Posterior vena cava (tissue), 2 donors: Measurements from ENCODE around the gene TPX2. TPM values are rescaled to one million over a fixed set of nuclear protein-coding genes. Genes with fewer than 3 reads are reported as not detected.

Source experiments
- DNase-seq: peaks from one replicate; pipeline ENCODE4 v3.0.0-alpha.2; 2020; ENCODE audit warnings: low spot score
- intact Hi-C, 2 donors: fragments of 100-400 bp; cut with DNase I; formaldehyde crosslinking; loops; one replicate each; pipeline versions ENCODE4 v1.14.1 to v1.14.2; 2022 to 2023
- long read RNA-seq, 2 donors: library from polyadenylated mRNA; unstranded; transcript quantifications; one replicate each; pipeline ENCODE4 v2.0.0, GENCODE V29; 2020 to 2021
- total RNA-seq, 2 donors: library from RNA; stranded (reverse); fragmentation: NEBNext Ultra II Directional; extraction: Animal tissue kit (Norgen Biotek cat#: 25700); gene quantifications; one replicate each; pipeline ENCODE4 v1.2.1, GENCODE V29; 2021
- donor health status: DM: yes; HTN: yes; CAD: no.
- donor health status: DM: yes; HTN: yes; CAD: no.

Gene TPX2
- under 1 TPM; 0.76 to 0.88 TPM for total RNA-seq
- long read RNA-seq, donor 1 = 0 reads
- long read RNA-seq, donor 2 = 0 reads

- peak; percentile 98 for DNase-seq
- intact Hi-C loops = no loop called here
Observed at GRCh38 chr20:31738729-31739549, at the start of gene TPX2. Gene TPX2 (plus strand): TSS chr20:31739290. CDS start chr20:31757477, 18,187 bp downstream.

GRCh38 chr20:31690124-31690666 lies 48.9 kb upstream of the TPX2 start:
- intact Hi-C loops = no loop called here
- peak; percentile 1 for DNase-seq

DNA sequence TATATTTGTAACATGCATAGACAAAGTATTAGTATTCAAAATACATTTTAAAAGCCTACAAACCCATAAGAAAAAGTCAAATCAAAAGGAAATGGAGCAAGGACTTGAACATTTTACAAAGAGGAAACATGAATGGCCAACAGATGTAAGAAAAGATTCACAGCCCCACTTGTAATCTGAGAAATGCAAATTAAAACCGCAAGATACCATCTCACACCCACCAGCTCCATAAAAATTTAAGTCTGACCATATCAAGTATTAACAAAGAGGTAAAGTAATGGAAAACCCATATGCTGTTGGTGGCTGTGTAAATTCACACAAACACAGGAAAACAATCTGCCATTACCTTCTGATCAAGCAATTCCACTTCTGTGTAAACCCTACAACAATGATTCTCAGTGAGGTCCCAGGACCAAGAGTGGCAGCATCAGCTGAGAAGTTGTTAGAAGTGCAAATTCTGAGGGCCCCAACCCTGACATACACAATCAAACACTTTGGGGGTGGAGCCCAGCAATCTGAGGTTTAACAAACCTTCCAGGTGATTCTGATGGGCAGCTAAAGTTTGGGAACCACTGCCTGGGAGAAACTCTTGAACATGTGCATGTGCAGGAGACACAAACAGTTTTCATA lies 47.3 kb upstream of the TPX2 start:
- intact Hi-C loops = no loop called here
- no peak for DNase-seq

DNA sequence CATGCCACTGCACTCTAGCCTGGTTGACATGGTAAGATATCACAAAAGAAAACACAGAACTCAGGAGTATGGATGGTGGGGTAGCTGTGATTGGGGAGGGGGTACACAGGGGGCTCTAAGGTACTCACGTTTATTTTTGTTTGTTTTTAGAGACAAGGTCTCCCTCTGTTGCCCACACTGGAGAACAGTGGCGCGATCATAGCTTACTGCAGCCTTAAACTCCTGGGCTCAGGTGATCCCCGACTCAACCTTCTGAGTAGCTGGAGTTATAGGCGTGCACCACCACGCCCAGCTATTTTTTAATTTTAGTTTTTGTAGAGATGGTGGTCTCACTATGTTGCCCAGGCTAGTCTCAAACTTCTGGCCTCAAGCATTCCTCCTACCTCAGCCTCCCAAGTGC lies 45.7 kb upstream of the TPX2 start:
- intact Hi-C loops = no loop called here
- DNase-seq = no peak

DNA sequence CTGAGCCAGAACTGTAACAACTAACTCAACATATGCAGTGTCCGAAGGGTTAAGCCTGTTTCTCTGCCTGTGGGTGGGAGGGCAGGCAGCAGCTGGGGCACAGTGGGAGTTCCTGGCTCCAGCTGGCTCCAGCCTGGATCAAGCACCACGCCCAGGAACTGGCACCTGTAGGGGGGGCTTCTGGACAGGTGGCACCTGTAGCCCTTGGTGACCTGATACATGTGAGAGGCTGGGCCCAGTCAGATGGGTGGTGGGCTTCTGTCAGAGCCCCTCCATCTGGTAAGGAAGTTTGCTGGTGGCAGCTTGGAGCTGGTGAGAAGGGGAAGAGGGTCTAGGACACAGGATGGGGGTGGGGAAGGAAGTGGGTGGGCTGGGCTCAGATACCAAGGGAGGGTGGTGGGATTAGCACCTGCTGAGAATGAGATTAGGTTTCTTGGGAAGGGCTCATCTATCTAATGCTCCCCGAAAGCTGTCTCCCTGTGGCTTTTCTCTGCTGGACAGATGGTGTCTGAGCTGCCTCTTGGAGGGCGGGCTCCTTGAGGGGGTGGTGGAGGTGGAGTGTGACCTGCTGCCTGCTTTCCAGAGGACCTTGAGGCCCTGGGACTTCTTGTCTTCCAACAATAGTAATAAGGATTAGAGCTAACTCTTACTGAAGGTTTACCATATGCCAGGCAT lies 45.0 kb upstream of the TPX2 start:
- DNase-seq = no peak
- intact Hi-C loops = no loop called here

DNA sequence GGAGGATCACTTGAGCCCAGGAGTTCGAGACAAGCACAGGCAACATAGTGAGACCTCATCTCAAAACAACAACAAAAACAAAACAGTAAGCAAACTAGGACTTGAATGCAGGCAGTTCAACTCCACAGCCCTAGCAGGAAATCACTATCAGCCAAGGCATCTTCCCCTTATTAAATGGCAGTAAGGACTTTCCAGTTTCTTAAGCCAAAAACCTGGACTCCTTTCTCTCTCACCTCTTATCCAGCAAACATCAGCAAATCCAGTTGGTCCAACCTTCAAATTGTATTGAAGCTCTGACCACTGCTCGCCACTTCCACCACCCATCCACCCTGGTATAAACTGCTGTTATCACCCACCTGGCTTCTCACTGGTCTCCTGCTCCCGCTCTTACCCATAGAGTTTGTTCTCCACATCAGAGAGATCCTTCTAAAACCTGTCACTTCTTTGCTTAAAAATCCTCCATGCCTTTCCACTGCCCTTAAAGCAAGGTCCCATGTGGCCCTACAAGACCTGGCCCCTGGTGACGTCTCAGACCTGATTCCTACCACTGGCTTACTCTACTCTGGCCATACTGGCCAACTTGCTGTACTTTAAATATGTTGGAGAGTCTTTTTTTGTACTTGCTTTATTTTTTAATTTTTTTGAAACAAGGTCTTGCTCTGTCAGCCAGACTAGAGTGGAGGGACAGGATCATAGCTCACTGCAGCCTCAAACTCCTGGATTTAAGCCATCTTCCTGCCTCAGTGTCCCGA lies 44.1 kb upstream of the TPX2 start:
- intact Hi-C loops = no loop called here

GRCh38 chr20:31695849-31696804 lies 43.0 kb upstream of the TPX2 start:
- intact Hi-C loops = no loop called here

More for the DNA sequence above, 44.1 kb upstream of the TPX2 start:
- no peak for DNase-seq

DNA sequence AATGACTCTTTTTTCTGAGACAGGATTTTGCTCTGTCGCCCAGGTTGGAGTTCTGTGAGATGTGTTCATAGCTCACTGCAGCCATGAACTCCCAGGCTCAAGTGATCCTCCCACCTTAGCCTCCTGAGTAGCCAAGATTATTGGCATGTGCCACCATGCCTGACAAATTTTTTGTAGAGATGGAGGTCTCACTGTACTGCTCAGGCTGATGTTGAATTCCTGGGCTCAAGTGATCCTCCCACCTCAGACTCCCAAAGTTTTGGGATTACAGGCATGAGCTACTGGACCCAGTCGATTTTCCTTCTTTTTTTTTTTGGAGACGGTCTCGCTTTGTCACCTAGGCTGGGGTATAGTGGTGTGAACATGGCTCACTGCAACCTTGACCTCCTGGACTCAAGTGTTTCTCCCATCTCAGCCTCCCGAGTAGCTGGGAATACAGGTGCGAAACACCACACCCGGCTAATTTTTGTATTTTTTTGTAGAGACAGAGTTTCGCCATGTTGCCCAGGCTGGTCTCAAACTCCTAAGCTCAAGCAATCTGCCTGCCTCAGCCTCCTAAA lies 40.8 kb upstream of the TPX2 start:
- no peak for DNase-seq
- intact Hi-C loops = no loop called here

More at GRCh38 chr20:31695849-31696804, 43.0 kb upstream of the TPX2 start:
- peak; percentile 85 for DNase-seq

DNA sequence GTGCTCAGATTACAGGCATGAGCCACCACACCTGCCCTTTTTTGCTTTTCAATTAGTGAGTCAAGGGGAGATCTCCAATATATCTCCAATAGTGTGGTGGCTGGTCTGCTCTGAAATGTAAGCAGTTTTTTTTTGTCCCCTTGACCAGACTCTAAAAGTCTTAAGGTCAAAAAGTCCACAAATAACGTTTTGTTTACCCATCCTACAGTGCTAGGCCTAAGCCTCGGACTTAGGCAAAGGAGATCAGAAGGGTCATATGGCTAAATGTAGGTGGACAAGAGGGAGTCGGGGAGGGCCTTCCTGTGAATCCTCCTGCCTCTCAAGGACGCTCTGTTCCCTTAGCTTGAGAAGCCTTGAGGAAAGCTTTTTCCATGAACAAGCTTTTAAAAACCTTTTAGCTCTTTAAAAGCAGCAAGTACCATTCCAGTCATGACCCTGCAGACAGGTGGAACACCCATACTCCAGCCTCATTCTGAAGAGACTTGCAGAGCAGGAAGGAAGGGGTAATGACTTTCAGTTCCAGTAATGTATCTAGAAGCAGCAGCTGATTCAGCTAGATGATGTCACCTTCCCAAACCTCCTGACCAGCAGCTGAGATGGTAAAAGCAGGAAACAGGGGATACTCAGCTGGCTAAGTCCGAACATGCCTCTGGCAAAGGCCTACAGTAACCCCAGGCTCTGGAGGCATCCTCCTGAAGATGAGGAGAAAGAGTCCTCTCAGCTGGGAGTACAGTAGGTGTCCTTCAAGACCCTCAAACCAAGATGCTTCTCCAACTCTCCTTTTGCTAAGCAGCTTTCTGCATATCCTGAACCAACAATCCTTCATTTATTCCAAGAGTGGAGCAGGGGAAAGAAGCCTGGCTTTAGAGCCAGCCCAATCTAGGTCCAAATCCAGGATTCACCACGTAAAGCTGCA lies 40.0 kb upstream of the TPX2 start:
- intact Hi-C loops = no loop called here
- no peak for DNase-seq

- DNase-seq = no peak
- intact Hi-C loops = no loop called here
Observed at GRCh38 chr20:31699801-31700728, 39.0 kb upstream of the TPX2 start.

DNA sequence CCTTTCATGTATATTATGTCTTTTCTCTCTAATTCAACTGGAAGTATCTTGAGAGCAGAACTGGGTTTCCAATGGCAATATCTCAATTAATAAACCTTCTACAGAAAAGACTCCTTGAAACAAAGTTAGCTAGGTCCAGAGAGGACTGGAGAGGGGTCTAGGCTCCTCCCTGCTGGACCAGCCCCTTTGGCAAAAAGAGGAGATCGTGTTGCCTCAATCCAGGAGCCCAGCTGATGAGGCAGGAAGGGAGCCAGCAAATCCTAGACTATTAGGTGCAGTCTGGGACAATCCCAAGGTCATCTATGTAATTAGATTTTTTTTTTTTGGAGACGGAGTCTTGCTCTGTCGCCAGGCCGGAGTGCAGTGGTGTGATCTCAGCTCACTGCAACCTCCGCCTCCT lies 38.3 kb upstream of the TPX2 start:
- intact Hi-C loops = no loop called here
- no peak for DNase-seq

DNA sequence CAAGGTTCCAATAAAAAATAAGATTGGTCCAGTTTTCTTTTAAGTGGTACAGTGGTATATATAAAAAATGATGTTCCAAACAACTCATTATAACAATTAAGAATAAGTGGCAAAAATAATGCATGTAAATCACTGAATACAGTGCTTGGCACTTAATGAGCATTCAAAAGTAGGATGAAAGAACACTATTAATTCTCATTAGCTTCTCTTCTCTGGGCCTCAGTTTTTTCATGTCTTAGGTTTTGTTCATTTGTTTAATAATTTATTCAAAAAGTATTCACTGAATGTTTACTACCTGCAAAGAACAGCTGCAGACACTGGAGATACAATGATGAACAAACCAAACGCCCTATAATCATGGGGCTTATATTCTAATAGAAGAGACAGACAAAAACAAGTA lies 37.5 kb upstream of the TPX2 start:
- intact Hi-C loops = no loop called here
- no peak for DNase-seq

DNA sequence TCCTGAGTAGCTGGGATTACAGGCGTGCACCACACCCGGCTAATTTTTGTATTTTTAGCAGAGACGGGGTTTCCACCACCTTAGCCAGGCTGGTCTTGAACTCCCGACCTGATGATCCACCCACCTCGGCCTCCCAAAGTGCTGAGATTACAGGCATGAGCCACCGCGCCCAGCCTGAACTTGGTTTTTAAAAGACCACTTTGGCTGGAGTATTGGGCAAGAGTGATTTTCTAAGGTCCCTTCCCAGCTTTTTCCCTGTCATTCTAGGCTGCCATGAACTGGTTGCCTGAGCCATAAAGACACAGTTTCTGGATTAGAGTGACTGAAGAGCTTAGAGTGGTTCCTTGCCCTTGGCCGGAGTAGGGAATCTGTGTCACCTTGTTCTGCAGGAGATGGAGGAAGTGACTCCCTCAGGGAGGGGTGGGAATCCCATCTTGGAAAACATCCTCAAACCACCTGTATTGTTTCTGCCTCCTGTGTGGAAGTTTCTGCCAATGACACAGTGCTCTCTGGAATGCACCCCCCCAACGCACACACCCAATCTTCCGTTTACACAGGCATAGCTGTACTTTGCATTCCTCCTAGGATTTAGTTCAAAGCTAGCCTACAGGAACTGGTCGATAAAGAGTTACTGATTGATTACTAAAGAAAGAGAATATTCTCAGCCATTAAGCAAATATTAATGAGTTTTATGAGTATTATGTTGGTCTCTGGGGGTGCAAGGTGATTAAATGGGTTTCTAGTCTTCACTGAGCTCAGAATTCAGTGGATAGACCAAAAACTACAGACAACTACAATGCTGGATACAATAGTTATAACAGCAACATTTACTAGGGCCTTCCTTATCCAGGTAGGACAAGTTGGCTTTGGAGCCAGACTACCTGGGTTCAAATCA lies 34.6 kb upstream of the TPX2 start:
- no peak for DNase-seq
- intact Hi-C loops = no loop called here

DNA sequence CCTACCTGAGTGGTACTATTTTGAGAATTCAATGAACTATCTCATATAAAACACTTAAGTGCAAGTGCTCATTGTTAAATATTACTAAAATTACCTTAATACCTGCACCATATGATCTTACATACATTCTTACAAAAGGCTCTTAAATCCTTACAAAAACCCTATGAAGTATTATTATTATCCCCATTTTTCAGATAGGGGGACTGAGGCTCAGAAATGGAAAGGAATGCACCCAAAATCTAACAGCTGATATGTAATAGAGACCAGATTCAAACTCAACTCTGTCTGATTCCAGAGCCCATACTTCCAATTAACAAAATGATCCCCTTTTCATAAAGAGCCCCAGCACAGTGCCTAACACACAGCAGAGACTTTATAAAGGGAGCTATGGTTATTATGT lies 33.9 kb upstream of the TPX2 start:
- intact Hi-C loops = no loop called here
- no peak for DNase-seq
